Left lobe of liver (tissue), 2 donors: Measurements from ENCODE around the gene TEAD1. TPM values are rescaled to one million over a fixed set of nuclear protein-coding genes. Genes with fewer than 3 reads are reported as not detected.

Experiments
- ATAC-seq: fragments of 200-7000 bp; cut with Tn5 transposase; one replicate; pipeline ENCODE4 v1.9.1; 2020; ENCODE audit warnings: mild to moderate bottlenecking, moderate library complexity
- DNase-seq: peaks from one replicate; pipeline ENCODE4 v3.0.0-alpha.2; 2020; ENCODE audit warnings: low spot score
- total RNA-seq: library from RNA; stranded (reverse); gene quantifications from one replicate; pipeline ENCODE4 v1.2.1, GENCODE V29; 2021
- donor health status: DM: no; HTN: no; CAD: no; lungs with moderate emphysema.
- donor health status: DM: no; HTN: yes; CAD: no.

The TEAD1 gene
- total RNA-seq, 1 donor from 2014 or later = 29.6 TPM

GRCh38 chr11:12829540-12830314 is 155.5 kb downstream of the TEAD1 start:
- ATAC-seq = no peak
- DNase-seq = no peak

GRCh38 chr11:12831471-12832202 is 157.4 kb downstream of the TEAD1 start:
- DNase-seq (no peak), ATAC-seq (no peak)

- DNase-seq = no peak
- ATAC-seq = no peak
Measured at GRCh38 chr11:12832480-12833224, 158.4 kb downstream of the TEAD1 start.

DNA sequence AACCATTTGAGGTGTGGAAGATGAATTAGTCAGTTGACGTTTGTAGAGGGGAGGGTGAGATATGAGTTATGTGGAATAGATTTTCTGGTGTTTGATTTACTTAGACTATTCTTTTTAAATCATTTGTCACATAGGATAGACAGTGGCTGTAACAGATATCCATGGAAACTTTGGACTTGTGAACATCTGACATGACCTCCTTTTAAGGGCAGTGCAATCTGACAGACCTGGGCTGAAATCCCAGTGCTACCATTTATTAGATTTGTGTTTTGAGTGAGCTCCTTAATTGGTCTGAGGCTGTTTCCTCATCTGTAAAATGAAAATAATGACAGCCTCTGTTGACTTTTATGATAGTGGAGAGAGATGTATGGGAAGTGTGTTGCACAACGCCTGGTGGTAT is 159.9 kb downstream of the TEAD1 start:
- ATAC-seq (peak; percentile 78), DNase-seq (no peak)

DNA sequence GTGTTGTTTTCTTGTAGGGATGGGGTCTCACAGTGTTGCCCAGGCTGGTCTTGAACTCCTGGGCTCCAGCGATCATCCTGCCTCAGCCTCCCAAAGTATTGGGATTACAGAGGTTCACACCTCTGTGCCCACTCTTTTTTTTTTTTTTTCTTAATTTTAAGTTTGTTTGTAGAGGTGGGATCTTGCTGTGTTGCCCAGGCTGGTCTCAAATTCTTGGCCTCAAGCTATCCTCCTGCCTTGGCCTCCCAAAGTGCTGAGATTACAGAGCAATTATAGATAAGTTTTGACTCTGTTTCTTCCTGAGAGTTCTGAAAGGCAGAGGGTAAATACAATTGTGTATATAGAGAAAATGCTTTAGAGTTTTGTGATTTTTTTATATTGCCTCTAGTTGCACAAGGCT is 160.4 kb downstream of the TEAD1 start:
- DNase-seq (no peak), ATAC-seq (no peak)

GRCh38 chr11:12835286-12835685 is 161.1 kb downstream of the TEAD1 start:
- ATAC-seq (peak; percentile 77), DNase-seq (peak; percentile 77)

DNA sequence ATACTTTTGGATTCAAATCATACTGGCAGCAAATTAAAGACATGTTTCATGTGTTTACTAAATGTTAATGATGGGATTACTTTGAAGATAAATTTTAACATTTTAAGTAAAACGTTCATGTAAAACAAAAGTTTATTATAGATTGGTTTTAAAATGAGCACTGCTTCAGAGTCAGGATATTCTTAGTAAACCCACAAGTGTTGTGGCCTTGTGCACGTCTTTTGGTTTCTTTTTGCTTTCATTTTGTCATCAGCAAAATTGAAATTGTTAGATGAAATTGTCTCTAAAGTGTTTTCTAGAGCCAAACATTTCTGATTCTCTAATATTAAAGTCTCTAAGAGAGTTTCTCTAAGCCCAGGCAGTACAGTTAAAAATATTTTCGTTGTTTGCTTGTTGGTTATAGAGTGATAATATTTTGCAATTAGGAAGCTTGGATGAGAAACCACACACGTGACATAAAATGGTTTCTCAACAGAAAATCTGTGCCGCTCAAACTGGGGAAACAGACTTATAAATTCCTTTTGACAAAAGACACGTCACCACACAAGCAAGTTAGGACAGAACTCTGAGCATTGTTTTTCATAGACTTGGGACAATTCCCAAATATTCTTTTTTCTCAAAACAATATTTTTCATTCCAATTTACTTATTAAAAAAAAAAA is 164.4 kb downstream of the TEAD1 start:
- ATAC-seq (peak; percentile 6), DNase-seq (no peak)

DNA sequence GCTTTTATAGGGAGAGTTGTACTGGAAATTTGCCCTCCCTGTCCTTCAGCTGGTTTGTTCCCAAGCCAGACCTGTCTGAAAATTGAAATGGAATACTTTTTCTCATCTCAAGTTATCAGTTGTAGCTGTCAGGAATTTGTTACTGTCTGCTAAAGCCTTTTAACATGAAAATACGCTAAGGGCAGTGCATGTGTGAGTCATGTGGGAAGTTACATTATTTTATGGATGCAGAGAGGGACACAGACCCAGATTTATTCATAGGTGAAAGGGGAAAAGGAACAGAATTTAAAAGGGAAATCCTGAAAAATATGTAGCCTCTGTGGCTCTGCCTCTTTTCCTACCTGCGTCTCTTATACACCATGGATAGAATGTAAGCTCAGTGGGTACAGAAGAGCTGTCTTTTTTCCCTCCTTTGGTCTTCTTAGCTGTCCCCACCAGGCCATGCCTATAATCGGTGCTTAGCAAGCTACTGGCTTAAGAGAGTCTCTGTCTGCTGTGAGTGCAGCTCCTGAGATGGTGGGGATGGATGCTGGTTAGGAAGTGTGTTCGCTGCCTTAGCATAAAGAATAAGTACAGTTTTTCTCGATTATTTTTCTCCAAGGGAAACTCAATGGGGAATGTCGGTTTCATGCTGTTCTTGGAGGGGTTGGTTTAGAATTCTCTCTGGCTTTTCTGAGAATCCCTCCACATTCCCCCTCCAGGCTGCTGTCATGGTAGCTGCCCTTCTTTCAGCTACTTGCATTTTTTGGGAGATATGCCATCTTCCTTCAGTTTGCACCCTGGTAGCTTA is 166.8 kb downstream of the TEAD1 start:
- DNase-seq (no peak), ATAC-seq (no peak)

DNA sequence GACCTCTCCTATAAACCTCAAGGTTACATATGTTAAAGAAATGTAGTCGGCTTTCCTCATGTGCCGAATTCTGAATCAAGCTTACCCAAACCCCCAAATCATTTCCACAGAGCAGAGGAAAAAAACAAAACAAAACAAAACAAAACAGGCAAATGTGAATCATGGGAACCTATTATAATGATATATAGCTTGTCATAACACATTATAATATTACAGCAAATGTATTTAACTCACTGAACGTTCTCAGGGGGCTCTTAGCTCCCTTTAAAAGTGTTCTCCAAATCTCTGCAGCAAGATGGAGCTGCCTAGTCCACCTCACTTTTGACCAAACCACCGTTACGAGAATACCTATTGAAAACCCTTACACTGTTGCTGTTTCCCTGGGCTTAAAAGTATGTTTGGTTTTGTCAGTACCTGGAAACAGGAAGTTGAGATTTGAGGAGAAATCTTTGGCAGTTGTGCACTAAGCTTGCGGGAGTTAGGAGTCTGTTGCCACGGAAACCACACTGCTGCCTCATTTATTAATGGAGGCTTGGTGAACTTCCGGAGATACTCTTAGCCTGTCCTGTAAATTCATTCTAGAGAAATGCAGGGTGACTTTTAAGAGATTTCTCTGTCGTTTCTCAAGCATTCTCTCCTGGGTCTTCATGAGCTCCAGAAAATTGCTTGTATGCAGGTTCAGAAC is 167.9 kb downstream of the TEAD1 start:
- no peak for DNase-seq
- ATAC-seq = peak; percentile 6

GRCh38 chr11:12842933-12843636 is 168.9 kb downstream of the TEAD1 start:
- DNase-seq = no peak
- ATAC-seq = no peak

GRCh38 chr11:12845163-12845562 is 170.9 kb downstream of the TEAD1 start:
- DNase-seq = no peak
- ATAC-seq = peak; percentile 34

DNA sequence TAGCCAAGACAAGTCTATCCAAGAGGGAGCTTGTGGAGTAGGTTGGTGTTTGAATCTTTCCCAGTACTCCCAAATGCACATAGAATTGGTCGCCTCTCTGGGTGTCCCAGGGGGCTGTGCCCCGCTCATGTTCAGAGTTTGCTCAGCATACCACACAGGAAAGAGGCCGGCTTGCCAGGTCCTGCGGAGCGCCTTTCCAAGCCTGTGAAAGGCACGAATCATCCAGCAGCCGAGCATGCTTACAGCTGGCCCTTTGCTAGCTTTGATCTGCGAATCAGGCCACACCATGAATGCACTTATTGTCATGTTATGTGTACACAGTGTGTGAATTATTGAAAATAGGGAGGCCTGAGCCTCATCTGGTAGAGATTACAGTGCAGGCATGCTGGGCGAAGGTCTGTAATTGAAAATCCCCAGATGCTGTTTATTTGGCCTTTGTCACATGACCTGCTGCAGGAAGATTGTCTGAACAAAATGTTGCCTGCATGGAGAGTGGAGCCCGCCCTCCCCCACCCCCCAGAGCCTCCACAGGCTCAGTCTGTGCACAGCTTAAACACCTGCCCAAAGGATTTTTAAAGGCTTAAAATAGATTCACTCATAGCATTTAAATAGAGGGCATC is 171.6 kb downstream of the TEAD1 start:
- ATAC-seq = peak; percentile 66
- DNase-seq = no peak

DNA sequence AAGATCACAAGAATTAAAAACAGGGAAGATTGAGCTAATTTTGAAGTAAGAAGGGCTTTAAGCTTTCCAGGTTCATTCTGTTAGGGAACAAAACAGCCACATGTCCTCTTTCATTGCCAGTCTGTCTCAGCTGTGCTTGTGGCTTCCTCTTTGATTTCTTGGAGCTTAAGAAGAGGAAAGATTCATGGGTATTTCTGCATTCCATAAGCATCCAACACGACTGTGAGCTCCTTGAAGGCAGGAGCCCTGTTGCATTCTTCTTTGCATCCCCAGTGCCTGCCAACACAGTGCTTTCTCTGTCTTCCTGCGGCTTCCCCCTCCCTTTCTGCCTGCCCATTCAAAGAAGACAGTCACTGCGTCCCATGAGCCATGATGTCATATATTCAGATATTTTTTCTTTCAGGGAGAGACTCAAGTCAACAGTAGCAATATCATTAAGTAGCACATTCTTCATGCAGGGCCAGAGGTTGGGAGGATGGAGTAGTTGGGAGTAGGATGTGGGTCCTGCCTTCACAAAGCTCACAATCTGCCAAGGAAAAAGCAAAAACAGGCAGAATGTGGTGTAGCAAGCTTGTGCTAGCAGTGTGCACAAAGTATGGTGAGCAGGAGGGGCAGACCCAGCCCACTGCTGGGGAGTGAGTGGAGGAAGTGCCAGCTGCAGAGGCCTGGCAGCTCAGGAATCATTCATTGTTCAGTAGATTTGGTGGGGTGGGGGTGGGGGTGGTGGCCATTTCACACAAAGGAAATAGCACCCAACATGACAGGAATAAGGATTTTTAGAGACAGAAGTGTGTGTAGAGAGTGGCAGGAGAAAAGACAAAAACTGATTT is 172.8 kb downstream of the TEAD1 start:
- ATAC-seq (no peak), DNase-seq (no peak)

- no peak for DNase-seq
- ATAC-seq = no peak
Measured at GRCh38 chr11:12848413-12848812, 174.2 kb downstream of the TEAD1 start.

- DNase-seq (no peak), ATAC-seq (no peak)
Measured at GRCh38 chr11:12853325-12853651, 179.1 kb downstream of the TEAD1 start.

- DNase-seq (peak; percentile 71), ATAC-seq (peak; percentile 77)
Measured at GRCh38 chr11:12853652-12854296, 179.6 kb downstream of the TEAD1 start.

DNA sequence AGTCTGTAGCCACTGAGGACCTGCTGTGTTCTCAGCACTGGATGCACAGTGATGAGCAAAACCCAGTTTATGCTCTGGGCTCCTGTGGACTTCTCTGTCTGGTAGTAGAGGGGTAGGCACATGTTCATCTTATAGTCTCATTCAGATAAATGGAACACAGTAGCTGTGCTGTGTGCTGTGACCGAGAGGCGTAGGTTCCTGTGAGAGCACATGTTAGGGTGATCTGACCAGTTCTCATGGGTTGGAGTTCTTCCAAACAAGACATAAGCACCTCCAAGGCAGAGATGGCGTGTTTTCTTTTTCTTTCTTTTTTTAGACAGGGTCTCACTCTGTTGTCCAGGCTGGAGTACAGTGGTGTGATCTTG is 180.1 kb downstream of the TEAD1 start:
- no peak for ATAC-seq
- no peak for DNase-seq
